Measurements from ENCODE around the gene NGDN. TPM values are rescaled to one million over a fixed set of nuclear protein-coding genes. Genes with fewer than 3 reads are reported as not detected.

NGDN gene
- total and polyA plus RNA-seq, 2 donors (not counting 3 experiments of a cell fraction or from before 2014, with no cell fraction given), result 25.6 to 36.5 TPM

DNA sequence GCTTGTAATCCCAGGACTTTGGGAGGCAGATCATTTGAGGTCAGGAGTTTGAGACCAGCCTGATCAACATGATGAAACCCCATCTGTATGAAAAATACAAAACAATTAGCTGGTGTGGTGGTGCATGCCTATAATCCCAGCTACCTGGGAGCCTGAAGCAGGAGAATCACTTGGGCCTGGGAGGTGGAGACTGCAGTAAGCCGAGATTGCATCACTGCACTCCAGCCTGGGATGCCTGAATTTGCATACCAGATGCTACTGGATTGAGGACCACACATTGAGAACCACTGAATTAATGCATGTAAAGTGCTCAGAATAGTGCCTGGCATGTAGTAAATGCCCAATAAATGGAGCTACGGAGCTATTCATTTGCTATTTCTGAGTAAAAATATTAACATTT, 19.1 kb upstream of the NGDN start:
- ChIA-PET CTCF (interaction anchor here (1.5 kb wide), 1 partner anchor 28 kb away, joined by 4 read pairs; no protein-coding TSS in a partner anchor), POLR2A (no interaction called here)
- no peak overlapping the region for H3K4me2 ChIP-seq (ENCODE audit: insufficient read depth, low read length)
- H3K9me3 ChIP-seq (replicated peaks; ENCODE audit: control insufficient read depth, insufficient read depth, low read length), result no peaks in the 10 kb centered on the region
- no peaks in the 10 kb centered on the region for H4K20me1 ChIP-seq (replicated peaks; ENCODE audit: control insufficient read depth, extremely low read depth, insufficient read depth, low read length)
- H3K79me2 ChIP-seq (ENCODE audit: control insufficient read depth, insufficient read depth, low read length), result no peaks in the 10 kb centered on the region
- intact Hi-C loops (cut with micrococcal nuclease) (no loop called here), dilution Hi-C loops (cut with MboI; ENCODE audit: extremely low pct_ligation_motif_present, low sequenced_read_pairs) (no loop called here)
- H3K4me1 ChIP-seq (ENCODE audit: control insufficient read depth, extremely low read depth, insufficient read depth, low read length), result no peaks in the 10 kb centered on the region
- DNase-seq (ENCODE audit: low read depth, low spot score) (no peak), FAIRE-seq (no peak)
- no peak overlapping the region for H3K9ac ChIP-seq (replicated peaks; ENCODE audit: extremely low read depth, insufficient read depth, low read length)
- peaks cover 17 to 32% of the 10 kb centered on the region in 2 experiments for H3K27me3 ChIP-seq (ENCODE audit: control insufficient read depth in 2 of 2, insufficient read depth in 2 of 2, low read length in 2 of 2)
- no peak overlapping the region for H3K27ac ChIP-seq (ENCODE audit: insufficient read depth, low read depth, low read length)
- H3K4me3 ChIP-seq (replicated peaks in 1 of 3; ENCODE audit: insufficient read depth in 1 of 3, low read depth in 1 of 3, low read length in 3 of 3), result no peak overlapping the region
- no TSS peak for BruUV-seq (replicated peaks)
- TF ChIP-seq, protein P1, sequence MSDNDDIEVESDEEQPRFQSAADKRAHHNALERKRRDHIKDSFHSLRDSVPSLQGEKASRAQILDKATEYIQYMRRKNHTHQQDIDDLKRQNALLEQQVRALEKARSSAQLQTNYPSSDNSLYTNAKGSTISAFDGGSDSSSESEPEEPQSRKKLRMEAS (IDR thresholded peaks at IDR 0.05; ENCODE audit: insufficient read depth, insufficient read length), result no peak
- no peak for TF ChIP-seq POLR2AphosphoS5 (IDR thresholded peaks at IDR 0.05; ENCODE audit: insufficient read depth, low read depth, low read length)
- no peaks in the 10 kb centered on the region for H3K36me3 ChIP-seq (ENCODE audit: control insufficient read depth in 2 of 2, extremely low read depth in 1 of 2, insufficient read depth in 2 of 2, low read length in 2 of 2)
- no peaks in the 10 kb centered on the region for H3K9me1 ChIP-seq (replicated peaks; ENCODE audit: control insufficient read depth, extremely low read depth, insufficient read depth, low read length)
- no peak overlapping the region for H2AFZ ChIP-seq (ENCODE audit: low read depth, low read length)

GRCh38 chr14:23452237-23452636, 17.3 kb upstream of the NGDN start:
- FAIRE-seq (no peak), DNase-seq (ENCODE audit: low read depth, low spot score) (no peak)
- no peaks in the 10 kb centered on the region for H4K20me1 ChIP-seq (replicated peaks; ENCODE audit: control insufficient read depth, extremely low read depth, insufficient read depth, low read length)
- H3K9ac ChIP-seq (replicated peaks; ENCODE audit: extremely low read depth, insufficient read depth, low read length), result no peak overlapping the region
- dilution Hi-C loops (cut with MboI; ENCODE audit: extremely low pct_ligation_motif_present, low sequenced_read_pairs), result no loop called here
- H3K4me1 ChIP-seq (ENCODE audit: control insufficient read depth, extremely low read depth, insufficient read depth, low read length), result no peaks in the 10 kb centered on the region
- H3K27ac ChIP-seq (ENCODE audit: insufficient read depth, low read depth, low read length), result no peak overlapping the region
- TF ChIP-seq EZH2 (IDR thresholded peaks at IDR 0.05; ENCODE audit: borderline replicate concordance, low read depth, low read length, severe bottlenecking) (no peak), GATA2 (IDR thresholded peaks at IDR 0.05; ENCODE audit: insufficient read depth, insufficient read length, low read depth, low read length) (no peak), FOS (IDR thresholded peaks at IDR 0.05; ENCODE audit: borderline replicate concordance, insufficient read depth, low read length) (no peak), POLR2AphosphoS5 (IDR thresholded peaks at IDR 0.05; ENCODE audit: insufficient read depth, low read depth, low read length) (no peak), POLR2A (IDR thresholded peaks at IDR 0.05; ENCODE audit: low read depth, low read length) (no peak), CTCF (IDR thresholded peaks at IDR 0.05; ENCODE audit: extremely low read depth in 1 of 2, insufficient read depth in 1 of 2, low read depth in 1 of 2, low read length in 2 of 2) (no peak), JUN (IDR thresholded peaks at IDR 0.05; ENCODE audit: borderline replicate concordance, insufficient read depth, insufficient read length, low read depth) (no peak), MYC (IDR thresholded peaks at IDR 0.05; ENCODE audit: low read depth, low read length) (no peak)
- TF ChIP-seq, protein P1 (IDR thresholded peaks at IDR 0.05; ENCODE audit: insufficient read depth, insufficient read length), result no peak
- H3K9me3 ChIP-seq (replicated peaks; ENCODE audit: control insufficient read depth, insufficient read depth, low read length), result no peaks in the 10 kb centered on the region
- H3K79me2 ChIP-seq (ENCODE audit: control insufficient read depth, insufficient read depth, low read length), result no peaks in the 10 kb centered on the region
- no peak overlapping the region for H2AFZ ChIP-seq (ENCODE audit: low read depth, low read length)
- no TSS peak for BruUV-seq (replicated peaks)
- POLR2A ChIA-PET, result no interaction called here
- CTCF ChIA-PET, result no interaction called here
- no peaks in the 10 kb centered on the region for H3K36me3 ChIP-seq (ENCODE audit: control insufficient read depth in 2 of 2, extremely low read depth in 1 of 2, insufficient read depth in 2 of 2, low read length in 2 of 2)
- H3K27me3 ChIP-seq (ENCODE audit: control insufficient read depth in 2 of 2, insufficient read depth in 2 of 2, low read length in 2 of 2), result peaks cover 15 to 31% of the 10 kb centered on the region in 2 experiments
- intact Hi-C loops (cut with micrococcal nuclease), result no loop called here
- H3K9me1 ChIP-seq (replicated peaks; ENCODE audit: control insufficient read depth, extremely low read depth, insufficient read depth, low read length), result no peaks in the 10 kb centered on the region
- H3K4me3 ChIP-seq (replicated peaks in 1 of 3; ENCODE audit: insufficient read depth in 1 of 3, low read depth in 1 of 3, low read length in 3 of 3), result no peak overlapping the region
- no peak overlapping the region for H3K4me2 ChIP-seq (ENCODE audit: insufficient read depth, low read length)
